Neural cell (in vitro differentiated cells): ENCODE results near the gene HES6. TPM values are rescaled to one million over a fixed set of nuclear protein-coding genes. Genes with fewer than 3 reads are reported as not detected.

Source experiments
- H2AFZ ChIP-seq: fragments of 200-600, 300-800 bp; sonication (generic), shearing (Covaris generic); 2 replicates; pipeline ENCODE4 v1.6.0; 2014; ENCODE audit warnings: low read depth, mild to moderate bottlenecking, antibody characterized with exemption, low read length, moderate library complexity
- H3F3A ChIP-seq: fragments of 200-600 bp; shearing (Covaris generic); 2 replicates; pipeline ENCODE4 v1.6.1; 2016; ENCODE audit warnings: mild to moderate bottlenecking, moderate library complexity, mixed read lengths, antibody characterized with exemption, low read length; ENCODE audit not compliant: insufficient read depth, poor library complexity, severe bottlenecking
- H3K27ac ChIP-seq: fragments of 200-600, 300-800 bp; sonication (generic), shearing (Covaris generic); 2 replicates; pipeline ENCODE4 v1.5.1; 2014; ENCODE audit warnings: mild to moderate bottlenecking, low read length, moderate library complexity
- H3K27me3 ChIP-seq: fragments of 300-800, 200-600 bp; sonication (generic), shearing (Covaris generic); 2 replicates; pipeline ENCODE4 v1.6.0; 2014; ENCODE audit warnings: mild to moderate bottlenecking, low read depth, low read length, moderate library complexity; ENCODE audit not compliant: insufficient read depth
- H3K36me3 ChIP-seq: fragments of 300-800, 200-600 bp; sonication (generic), shearing (Covaris generic); 2 replicates; pipeline ENCODE4 v1.5.1; 2014; ENCODE audit warnings: mild to moderate bottlenecking, antibody characterized with exemption, low read length, moderate library complexity; ENCODE audit not compliant: insufficient read depth
- H3K4me2 ChIP-seq: fragments of 300-800, 200-600 bp; sonication (generic), shearing (Covaris generic); 2 replicates; pipeline ENCODE4 v1.6.0; 2014; ENCODE audit warnings: mild to moderate bottlenecking, low read length
- H3K4me3 ChIP-seq: fragments of 300-800, 200-600 bp; sonication (generic), shearing (Covaris generic); 2 replicates; pipeline ENCODE4 v1.5.1; 2014; ENCODE audit warnings: mild to moderate bottlenecking, low read length, moderate library complexity
- H3K79me2 ChIP-seq: fragments of 200-600 bp; shearing (Covaris generic); replicated peaks from 2 replicates; pipeline ENCODE4 v1.6.0; 2014; ENCODE audit warnings: mild to moderate bottlenecking, low read length, moderate library complexity; ENCODE audit not compliant: insufficient read depth
- H3K9ac ChIP-seq: fragments of 300-800, 200-600 bp; sonication (generic), shearing (Covaris generic); 2 replicates; pipeline ENCODE4 v1.6.1; 2016; ENCODE audit warnings: mild to moderate bottlenecking, low read length, mixed read lengths
- H3K9me2 ChIP-seq: fragments of 200-600 bp; shearing (Covaris generic); 2 replicates; pipeline ENCODE4 v1.6.1; 2016; ENCODE audit warnings: mild to moderate bottlenecking, low read length, mixed read lengths; ENCODE audit not compliant: insufficient read depth
- H3K9me3 ChIP-seq: fragments of 200-600, 300-800 bp; sonication (generic), shearing (Covaris generic); 2 replicates; pipeline ENCODE4 v1.6.1; 2016; ENCODE audit warnings: mild to moderate bottlenecking, mixed run types, low read length, moderate library complexity, mixed read lengths
- H4K20me1 ChIP-seq: fragments of 200-600 bp; shearing (Covaris generic); 2 replicates; pipeline ENCODE4 v1.6.1; 2016; ENCODE audit warnings: mild to moderate bottlenecking, mixed run types; ENCODE audit not compliant: insufficient read depth
- CTCF ChIP-seq: fragments of 450-650 bp; IDR thresholded peaks from 2 replicates; pipeline ENCODE4 v1.5.1; 2014; ENCODE audit warnings: antibody characterized with exemption, mild to moderate bottlenecking, moderate library complexity; ENCODE audit not compliant: poor library complexity, severe bottlenecking
- EP300 ChIP-seq: fragments of 450-650 bp; conservative IDR thresholded peaks from 2 replicates; pipeline ENCODE4 v1.6.1; 2014; ENCODE audit warnings: antibody characterized with exemption, mild to moderate bottlenecking, moderate library complexity; ENCODE audit not compliant: poor library complexity, severe bottlenecking
- EZH2 ChIP-seq: fragments of 200-600, 300-800 bp; shearing (Covaris generic), sonication (generic); IDR thresholded peaks from 2 replicates; pipeline ENCODE4 v1.6.1; 2014; ENCODE audit warnings: antibody characterized with exemption, low read length, borderline replicate concordance, mild to moderate bottlenecking; ENCODE audit not compliant: insufficient read depth, poor library complexity, severe bottlenecking
- MXI1 ChIP-seq: fragments of 450-650 bp; conservative IDR thresholded peaks from 2 replicates; pipeline ENCODE4 v1.6.1; 2014; ENCODE audit warnings: antibody characterized with exemption, mild to moderate bottlenecking; ENCODE audit not compliant: poor library complexity, severe bottlenecking
- POLR2AphosphoS5 ChIP-seq: IDR thresholded peaks from 2 replicates; pipeline ENCODE4 v1.6.1; 2012
- RAD21 ChIP-seq: fragments of 450-650 bp; conservative IDR thresholded peaks from 2 replicates; pipeline ENCODE4 v1.6.1; 2014; ENCODE audit warnings: antibody characterized with exemption, mild to moderate bottlenecking, moderate library complexity
- REST ChIP-seq: IDR thresholded peaks from 2 replicates; pipeline ENCODE4 v1.6.1; 2012; ENCODE audit warnings: borderline replicate concordance
- SMC3 ChIP-seq: fragments of 450-650 bp; conservative IDR thresholded peaks from 2 replicates; pipeline ENCODE4 v1.6.1; 2014; ENCODE audit warnings: antibody characterized with exemption, mild to moderate bottlenecking, moderate library complexity; ENCODE audit not compliant: poor library complexity
- TAF1 ChIP-seq: IDR thresholded peaks from 2 replicates; pipeline ENCODE4 v1.6.1; 2012; ENCODE audit warnings: low read depth
- polyA plus RNA-seq: library from polyadenylated mRNA; depleted of rRNA; stranded (reverse); fragments of >200 nt; gene quantifications from 2 replicates; pipeline ENCODE4 v1.2.3, GENCODE V29; 2014

HES6 gene
- polyA plus RNA-seq, 1 donor from 2014 or later: 236 TPM

- Histone ChIP-seq H3K9ac (no peak overlapping the region), H3K27me3 (no peaks in the 10 kb centered on the region)
Measured at GRCh38 chr2:238263204-238264071, 23.6 kb upstream of the HES6 start.

More at GRCh38 chr2:238263204-238264071, 23.6 kb upstream of the HES6 start:
- no peaks in the 10 kb centered on the region for H3K79me2 ChIP-seq
- H3K36me3 ChIP-seq: no peaks in the 10 kb centered on the region
- H2AFZ ChIP-seq: no peak overlapping the region
- no peak overlapping the region for H3K4me2 ChIP-seq
- H3F3A ChIP-seq: no peaks in the 10 kb centered on the region
- H3K9me2 ChIP-seq: no peaks in the 10 kb centered on the region
- TF ChIP-seq MXI1: peak; percentile 41
- TF ChIP-seq REST: no peak
- peak; percentile 89 for TF ChIP-seq SMC3
- peak; percentile 91 for TF ChIP-seq RAD21
- TF ChIP-seq CTCF: peak; percentile 89
- TF ChIP-seq EZH2: no peak
- no peak for TF ChIP-seq POLR2AphosphoS5
- TF ChIP-seq TAF1: no peak
- no peak for TF ChIP-seq EP300
- H3K4me3 ChIP-seq: no peak overlapping the region
- no peaks in the 10 kb centered on the region for H3K9me3 ChIP-seq
- no peak overlapping the region for H3K27ac ChIP-seq
- H4K20me1 ChIP-seq: no peaks in the 10 kb centered on the region
